Measurements from ENCODE around the gene PEX19.

- TF ChIP-seq CTCF (conservative IDR thresholded peaks at IDR 0.05), result no peak
- TF ChIP-seq EZH2 (IDR thresholded peaks at IDR 0.05; ENCODE audit: low read depth), result no peak
Measured at GRCh38 chr1:160236806-160237205, 48.1 kb downstream of the PEX19 start.
